GM23248 (cell line): ENCODE data around the gene KIF6. TPM values are rescaled to one million over a fixed set of nuclear protein-coding genes. Genes with fewer than 3 reads are reported as not detected.
A peak's percentile ranks its signal among the peaks of the same experiment; 100 is the strongest.

Source experiments
- DNase-seq: peaks from one replicate; pipeline ENCODE4 v3.0.0-alpha.2; 2015
- H2AFZ ChIP-seq: fragments of 200-600 bp; sonication (generic); 2 replicates; pipeline ENCODE4 v1.6.1; 2016; ENCODE audit warnings: antibody characterized with exemption
- H3F3A ChIP-seq: fragments of 200-600 bp; sonication (generic); 2 replicates; pipeline ENCODE4 v1.6.1; 2016; ENCODE audit warnings: mild to moderate bottlenecking, antibody characterized with exemption, mixed run types; ENCODE audit not compliant: insufficient read depth
- H3K27ac ChIP-seq: fragments of 200-600 bp; sonication (generic); 2 replicates; pipeline ENCODE4 v1.5.1; 2016; ENCODE audit warnings: mild to moderate bottlenecking
- H3K27me3 ChIP-seq: fragments of 200-600 bp; sonication (generic); replicated peaks from 2 replicates; pipeline ENCODE4 v1.6.1; 2016; ENCODE audit warnings: mild to moderate bottlenecking; ENCODE audit not compliant: insufficient read depth
- H3K36me3 ChIP-seq: fragments of 200-600 bp; sonication (generic); 2 replicates; pipeline ENCODE4 v1.6.1; 2016; ENCODE audit warnings: low read depth, mild to moderate bottlenecking
- H3K4me1 ChIP-seq: fragments of 200-600 bp; sonication (generic); 2 replicates; pipeline ENCODE4 v1.6.1; 2016; ENCODE audit warnings: mild to moderate bottlenecking; ENCODE audit not compliant: insufficient read depth
- H3K4me2 ChIP-seq: fragments of 200-600 bp; sonication (generic); one replicate; pipeline ENCODE4 v1.6.1; 2016; ENCODE audit warnings: mild to moderate bottlenecking; ENCODE audit not compliant: unreplicated experiment
- H3K4me3 ChIP-seq: fragments of 200-600 bp; sonication (generic); 2 replicates; pipeline ENCODE4 v1.5.1; 2016; ENCODE audit warnings: mild to moderate bottlenecking
- H3K79me2 ChIP-seq: fragments of 200-600 bp; sonication (generic); 2 replicates; pipeline ENCODE4 v1.6.1; 2016; ENCODE audit warnings: mild to moderate bottlenecking; ENCODE audit not compliant: insufficient read depth
- H3K9ac ChIP-seq: fragments of 200-600 bp; sonication (generic); 2 replicates; pipeline ENCODE4 v1.6.1; 2016; ENCODE audit warnings: mild to moderate bottlenecking
- H3K9me2 ChIP-seq: fragments of 200-600 bp; sonication (generic); 2 replicates; pipeline ENCODE4 v1.6.1; 2016; ENCODE audit warnings: mixed run types, mild to moderate bottlenecking, moderate library complexity; ENCODE audit not compliant: insufficient read depth
- H3K9me3 ChIP-seq: fragments of 200-600 bp; sonication (generic); one replicate; pipeline ENCODE4 v1.6.1; 2017; ENCODE audit warnings: low read depth
- H4K20me1 ChIP-seq: fragments of 200-600 bp; sonication (generic); 2 replicates; pipeline ENCODE4 v1.6.0; 2016; ENCODE audit not compliant: insufficient read depth
- EZH2 ChIP-seq: fragments of 200-600 bp; sonication (generic); IDR thresholded peaks from 2 replicates; pipeline ENCODE4 v1.6.1; 2018; ENCODE audit warnings: antibody characterized with exemption, mild to moderate bottlenecking; ENCODE audit not compliant: insufficient read depth, poor library complexity, severe bottlenecking
- EZH2phosphoT487 ChIP-seq: fragments of 200-600 bp; sonication (generic); IDR thresholded peaks from 2 replicates; pipeline ENCODE4 v1.6.1; 2018; ENCODE audit warnings: antibody characterized with exemption, moderate library complexity, mild to moderate bottlenecking, low read depth; ENCODE audit not compliant: insufficient read depth
- WGBS, 2 experiments: methylation state at CpG; one replicate each; pipeline ENCODE4 v1.1.6; 2015 to 2017; ENCODE audit warnings: low lambda C conversion rate in 2 of 2, low coverage in 1 of 2; ENCODE audit errors: missing lambda C conversion rate in 2 of 2; 5-methylcytosine and 5-hydroxymethylcytosine counted together
- in situ Hi-C: fragments of 300-500 bp; cut with MboI; formaldehyde crosslinking; loops from 2 replicates; pipeline ENCODE4 v1.15.0; 2020
- polyA plus RNA-seq: library from polyadenylated mRNA; unstranded; fragments of >200 nt; fragmentation: Nextera tagmentation; extraction: Ambion mirVana; gene quantifications from 2 replicates; pipeline ENCODE4 v1.2.1, GENCODE V29; 2016
- total RNA-seq: library from RNA; depleted of rRNA; stranded (reverse); fragments of >200 nt; shearing (Covaris generic); gene quantifications from 2 replicates; pipeline ENCODE4 v1.2.3, GENCODE V29; 2014

The KIF6 gene
- total and polyA plus RNA-seq, 2 experiments from 2014 or later, result 0.22 to 0.91 TPM

DNA sequence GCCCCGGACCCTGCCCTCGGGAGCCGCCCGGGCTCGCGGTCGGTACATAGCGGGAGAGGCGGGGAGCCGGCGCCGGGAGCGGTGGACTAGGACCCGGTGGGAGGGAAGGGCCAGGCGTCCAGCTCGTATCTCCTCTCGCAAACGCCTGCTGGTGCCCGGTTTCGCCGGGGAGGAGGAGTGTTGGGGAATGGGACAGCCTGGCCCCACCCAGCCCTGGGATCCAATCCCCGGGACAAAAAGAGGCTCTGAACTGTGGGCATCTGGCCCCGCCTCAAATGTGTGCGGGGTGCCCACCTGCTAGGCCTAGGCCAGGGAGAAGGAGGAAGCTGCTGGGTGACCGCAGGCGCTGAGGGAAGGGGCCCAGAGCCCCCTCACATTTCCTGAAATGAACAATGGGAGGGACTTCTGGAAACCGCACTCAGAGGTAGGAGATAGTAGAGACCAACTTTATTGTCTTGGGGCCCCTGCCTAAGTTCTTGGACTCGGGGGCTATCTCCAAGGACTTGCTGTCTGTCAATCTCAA lies 410.9 kb downstream of the KIF6 start, which contains the start of gene KCNK17:
Gene KCNK17 (minus strand): TSS at position 147 of the 523 bp plus-strand sequence. CDS start 99 bp downstream, at position 48.
- Histone ChIP-seq H3K27me3 (peaks cover 47% of the 10 kb centered on the region; the same call in 1 of the 2 replicates), H3K36me3 (no peaks in the 10 kb centered on the region), H3K27ac (no peak within 1 kb of the TSS), H3K4me3 (no peak within 1 kb of the TSS), H3F3A (no peaks in the 10 kb centered on the region), H3K9me2 (no peaks in the 10 kb centered on the region), H3K9ac (no peak within 1 kb of the TSS), H3K79me2 (no peaks in the 10 kb centered on the region), H4K20me1 (no peaks in the 10 kb centered on the region), H3K9me3 (no peaks in the 10 kb centered on the region), H2AFZ (no peak within 1 kb of the TSS), H3K4me1 (no peaks in the 10 kb centered on the region), H3K4me2 (no peak within 1 kb of the TSS)
- 13 to 22% methylated on average over 21 to 27 of the region's 28 CpGs for WGBS, 2 experiments
- DNase-seq, result no peak
- in situ Hi-C loops, result no loop called here
- no peak for TF ChIP-seq EZH2phosphoT487

DNA sequence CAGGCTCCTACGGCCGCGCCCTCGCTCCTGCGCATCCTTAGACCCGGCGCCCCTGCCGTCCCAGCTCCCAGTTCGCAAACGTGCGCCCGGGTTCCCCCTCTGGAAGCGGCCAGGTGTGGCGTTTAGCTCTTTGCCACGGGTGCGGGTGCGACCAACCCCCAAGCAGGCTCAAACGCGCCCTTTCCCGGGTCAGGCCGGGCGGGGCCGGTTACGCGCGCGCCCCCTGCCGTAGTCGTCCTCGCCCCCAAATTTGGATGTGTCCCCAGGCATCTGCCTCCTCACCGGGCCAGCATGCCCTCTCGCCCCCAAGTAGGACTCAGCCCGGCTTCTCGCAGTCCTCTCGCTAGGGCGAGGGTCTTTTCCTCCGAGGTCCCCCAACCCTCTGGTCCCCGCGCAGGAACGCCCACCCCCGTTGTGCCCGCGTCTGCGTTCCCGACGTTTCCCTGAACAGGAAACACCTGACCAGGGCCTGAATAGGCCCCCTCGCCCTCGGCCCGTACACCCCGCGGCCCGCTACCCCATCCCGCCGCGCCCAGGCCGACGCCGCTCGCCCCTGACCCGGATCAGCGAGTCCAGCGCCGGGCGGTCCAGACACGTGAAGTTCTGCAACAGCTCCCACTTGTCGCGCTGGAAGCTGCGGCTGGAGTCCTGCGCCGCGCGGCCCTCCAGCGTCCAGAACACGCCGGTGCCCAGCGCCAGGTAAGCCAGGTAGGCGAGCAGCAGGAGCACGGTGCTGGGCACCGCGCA lies 411.5 kb downstream of the KIF6 start:
- H3K4me2 ChIP-seq, result no peak overlapping the region
- in situ Hi-C loops, result no loop called here
- peaks cover 41% of the 10 kb centered on the region for H3K27me3 ChIP-seq

DNA sequence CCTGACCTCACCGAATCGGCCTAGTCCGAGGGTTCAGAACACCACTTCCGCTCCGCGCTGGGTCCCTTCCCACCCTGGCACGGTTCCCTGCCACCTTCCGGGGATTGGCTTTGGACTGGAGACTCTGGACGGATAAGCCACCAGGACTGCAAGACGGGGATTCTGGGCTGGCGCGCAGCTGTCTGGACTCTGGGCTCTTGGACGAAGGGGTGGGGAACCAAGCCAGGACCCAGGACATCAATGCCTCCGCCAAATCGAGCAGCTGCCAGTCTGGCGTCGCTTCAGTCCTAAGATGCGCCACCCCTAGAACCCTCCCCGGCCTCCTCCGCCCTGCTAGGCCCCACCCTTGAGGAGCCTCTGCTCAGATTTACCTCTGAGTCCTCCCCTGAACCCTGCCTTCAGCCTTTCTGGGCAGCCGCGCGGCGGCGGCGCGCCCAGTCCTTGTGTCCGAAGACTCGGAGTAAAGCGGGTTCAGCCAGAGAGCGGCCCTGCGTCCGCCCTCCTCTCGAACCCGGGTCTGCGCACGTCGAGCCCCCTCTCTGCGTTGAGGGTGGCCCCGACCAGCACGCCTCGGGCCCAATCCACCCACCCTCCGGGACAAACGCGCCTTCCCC lies 412.2 kb downstream of the KIF6 start:
- Histone ChIP-seq H3K4me2 (no peak overlapping the region), H3F3A (no peaks in the 10 kb centered on the region), H3K36me3 (no peaks in the 10 kb centered on the region), H3K4me1 (no peaks in the 10 kb centered on the region), H3K27me3 (peaks cover 37% of the 10 kb centered on the region), H3K79me2 (no peaks in the 10 kb centered on the region), H3K4me3 (no peak overlapping the region), H2AFZ (no peak overlapping the region), H4K20me1 (no peaks in the 10 kb centered on the region), H3K9me2 (no peaks in the 10 kb centered on the region), H3K9me3 (no peaks in the 10 kb centered on the region), H3K9ac (no peak overlapping the region), H3K27ac (no peak overlapping the region)
- no peak for DNase-seq
- in situ Hi-C loops, result no loop called here
- WGBS, 2 experiments, result 9 to 16% methylated on average over 42 to 45 of the region's 45 CpGs
- TF ChIP-seq EZH2phosphoT487 (0 out of 2 replicates have a peak, but pooled peaks have one; percentile 5), EZH2 (peak; percentile 46)

More for the DNA sequence above, 411.5 kb downstream of the KIF6 start:
- TF ChIP-seq EZH2phosphoT487 (0 out of 2 replicates have a peak, but pooled peaks have one; percentile 18), EZH2 (peak; percentile 17)
- no peaks in the 10 kb centered on the region for H3K9me2 ChIP-seq
- WGBS, 2 experiments, result 4% methylated on average over 55 to 58 of the region's 80 CpGs
- no peaks in the 10 kb centered on the region for H3K36me3 ChIP-seq
- no peaks in the 10 kb centered on the region for H3F3A ChIP-seq
- no peaks in the 10 kb centered on the region for H3K9me3 ChIP-seq
- H3K4me3 ChIP-seq, result no peak overlapping the region
- no peaks in the 10 kb centered on the region for H3K4me1 ChIP-seq
- no peak for DNase-seq
- H3K27ac ChIP-seq, result no peak overlapping the region
- H3K79me2 ChIP-seq, result no peaks in the 10 kb centered on the region
- H4K20me1 ChIP-seq, result no peaks in the 10 kb centered on the region
- H3K9ac ChIP-seq, result no peak overlapping the region
- no peak overlapping the region for H2AFZ ChIP-seq

DNA sequence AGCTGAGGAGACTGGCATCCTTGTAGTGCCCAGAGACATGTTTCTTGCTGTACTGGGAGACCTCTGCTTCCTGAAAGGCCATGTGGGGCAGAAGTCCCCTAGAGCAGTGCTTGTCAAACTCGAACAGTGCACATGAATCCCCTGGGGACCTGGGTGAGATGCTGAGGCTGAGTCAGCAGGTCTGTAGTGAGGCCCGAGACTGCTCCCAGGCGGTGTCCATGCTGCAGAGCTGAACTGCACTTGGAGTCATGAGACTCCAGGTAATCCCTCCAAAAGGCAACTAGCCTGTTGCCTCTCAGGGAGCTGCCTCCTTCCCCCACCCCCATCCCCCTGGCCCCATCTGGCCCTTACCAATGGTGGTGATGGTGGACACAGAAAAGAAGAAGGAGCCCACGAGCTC lies 414.7 kb downstream of the KIF6 start:
- DNase-seq, result no peak
- Histone ChIP-seq H2AFZ (no peak overlapping the region), H3K79me2 (no peaks in the 10 kb centered on the region), H3K4me3 (no peak overlapping the region), H3K27ac (no peak overlapping the region), H3K9ac (no peak overlapping the region), H3K4me2 (no peak overlapping the region), H3K9me2 (no peaks in the 10 kb centered on the region), H3K27me3 (peaks cover 36% of the 10 kb centered on the region), H3K36me3 (no peaks in the 10 kb centered on the region), H3K4me1 (no peaks in the 10 kb centered on the region), H4K20me1 (no peaks in the 10 kb centered on the region), H3F3A (no peaks in the 10 kb centered on the region), H3K9me3 (no peaks in the 10 kb centered on the region)
- in situ Hi-C loops, result no loop called here
- 60 to 73% methylated on average over 4 of the region's 4 CpGs for WGBS, 2 experiments
- TF ChIP-seq EZH2 (no peak), EZH2phosphoT487 (no peak)
